Measurements from ENCODE around the gene C1orf141. TPM values are rescaled to one million over a fixed set of nuclear protein-coding genes. Genes with fewer than 3 reads are reported as not detected.

Gene C1orf141
- total RNA-seq, 1 donor from 2014 or later = not detected

DNA sequence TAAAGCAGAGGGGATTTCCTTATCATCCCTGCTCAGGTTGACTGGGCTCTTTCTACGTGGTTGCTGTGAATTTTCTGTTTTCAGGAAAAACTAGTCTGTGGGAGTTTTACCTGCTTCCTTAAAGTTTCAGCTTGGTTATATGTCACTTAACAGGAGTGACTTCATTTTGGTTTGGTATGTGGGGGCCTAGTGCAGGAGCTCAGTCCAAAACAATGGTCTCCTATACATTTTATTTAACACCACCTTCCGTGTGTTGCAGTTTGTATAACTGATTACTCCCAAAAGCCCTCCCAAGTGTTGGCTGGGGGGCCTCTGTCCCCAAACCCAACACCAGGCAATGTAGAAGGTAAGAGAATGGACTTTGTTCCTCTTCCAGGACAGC is 36.8 kb upstream of the C1orf141 start:
- no peak for ATAC-seq (ENCODE audit: low read depth)
- no peak for DNase-seq
- Mint-ChIP-seq H3K4me3 (no peak overlapping the region), H3K9me3 (no peaks in the 10 kb centered on the region), H3K4me1 (no peaks in the 10 kb centered on the region), H3K27ac (no peak overlapping the region), H3K27me3 (no peaks in the 10 kb centered on the region), H3K36me3 (ENCODE audit: low read depth) (no peaks in the 10 kb centered on the region)
- POLR2A ChIA-PET = no interaction called here
- CTCF ChIA-PET = no interaction called here
- intact Hi-C loops (cut with micrococcal nuclease) = no loop called here
- TF ChIP-seq, protein P1, sequence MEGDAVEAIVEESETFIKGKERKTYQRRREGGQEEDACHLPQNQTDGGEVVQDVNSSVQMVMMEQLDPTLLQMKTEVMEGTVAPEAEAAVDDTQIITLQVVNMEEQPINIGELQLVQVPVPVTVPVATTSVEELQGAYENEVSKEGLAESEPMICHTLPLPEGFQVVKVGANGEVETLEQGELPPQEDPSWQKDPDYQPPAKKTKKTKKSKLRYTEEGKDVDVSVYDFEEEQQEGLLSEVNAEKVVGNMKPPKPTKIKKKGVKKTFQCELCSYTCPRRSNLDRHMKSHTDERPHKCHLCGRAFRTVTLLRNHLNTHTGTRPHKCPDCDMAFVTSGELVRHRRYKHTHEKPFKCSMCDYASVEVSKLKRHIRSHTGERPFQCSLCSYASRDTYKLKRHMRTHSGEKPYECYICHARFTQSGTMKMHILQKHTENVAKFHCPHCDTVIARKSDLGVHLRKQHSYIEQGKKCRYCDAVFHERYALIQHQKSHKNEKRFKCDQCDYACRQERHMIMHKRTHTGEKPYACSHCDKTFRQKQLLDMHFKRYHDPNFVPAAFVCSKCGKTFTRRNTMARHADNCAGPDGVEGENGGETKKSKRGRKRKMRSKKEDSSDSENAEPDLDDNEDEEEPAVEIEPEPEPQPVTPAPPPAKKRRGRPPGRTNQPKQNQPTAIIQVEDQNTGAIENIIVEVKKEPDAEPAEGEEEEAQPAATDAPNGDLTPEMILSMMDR (IDR thresholded peaks at IDR 0.05) = no peak

DNA sequence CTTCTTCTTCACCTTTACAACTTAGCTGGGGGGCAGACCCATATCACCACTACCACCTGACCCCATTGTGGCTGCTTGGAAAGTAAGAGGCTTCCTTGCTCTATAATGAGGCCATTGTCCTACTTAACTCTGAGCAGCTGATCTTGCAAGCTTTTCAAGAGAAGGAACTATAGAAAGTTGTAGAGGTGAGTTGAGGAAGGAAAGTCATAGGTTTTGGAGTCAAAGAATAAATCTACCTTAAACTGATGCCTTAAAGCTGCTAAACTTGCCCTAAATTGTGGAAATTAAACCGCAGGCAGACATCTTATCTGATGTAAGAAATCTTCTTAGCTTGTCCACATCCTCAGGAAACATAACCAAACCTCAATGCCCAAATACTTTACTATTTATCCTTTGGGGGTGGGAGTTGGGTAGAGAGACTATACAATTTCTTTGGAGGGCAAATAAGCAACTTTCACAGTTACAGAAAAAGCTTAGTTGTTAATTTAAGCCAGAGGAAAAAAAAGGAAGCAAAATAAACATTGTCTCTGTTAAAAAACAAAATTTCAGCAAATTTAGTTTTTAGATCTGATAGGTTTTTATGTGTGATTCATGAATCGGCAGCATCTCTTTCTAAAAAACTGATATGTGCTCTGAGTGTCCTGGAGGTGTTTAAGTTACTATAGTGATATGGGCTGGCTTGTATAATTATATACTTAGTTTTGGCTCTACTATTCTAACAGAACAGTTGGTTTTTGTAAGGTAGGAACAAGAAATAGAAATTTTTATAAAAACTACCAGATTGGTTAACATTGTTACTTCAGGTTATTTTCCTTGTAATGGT is 36.2 kb upstream of the C1orf141 start:
- TF ChIP-seq, protein P1 (IDR thresholded peaks at IDR 0.05) = no peak
- Mint-ChIP-seq H3K9me3 (no peaks in the 10 kb centered on the region), H3K4me3 (no peak overlapping the region), H3K36me3 (ENCODE audit: low read depth) (no peaks in the 10 kb centered on the region), H3K4me1 (no peaks in the 10 kb centered on the region), H3K27me3 (no peaks in the 10 kb centered on the region), H3K27ac (no peak overlapping the region)
- POLR2A ChIA-PET = no interaction called here
- DNase-seq (no peak), ATAC-seq (ENCODE audit: low read depth) (no peak)
- CTCF ChIA-PET = no interaction called here
- intact Hi-C loops (cut with micrococcal nuclease) = no loop called here

DNA sequence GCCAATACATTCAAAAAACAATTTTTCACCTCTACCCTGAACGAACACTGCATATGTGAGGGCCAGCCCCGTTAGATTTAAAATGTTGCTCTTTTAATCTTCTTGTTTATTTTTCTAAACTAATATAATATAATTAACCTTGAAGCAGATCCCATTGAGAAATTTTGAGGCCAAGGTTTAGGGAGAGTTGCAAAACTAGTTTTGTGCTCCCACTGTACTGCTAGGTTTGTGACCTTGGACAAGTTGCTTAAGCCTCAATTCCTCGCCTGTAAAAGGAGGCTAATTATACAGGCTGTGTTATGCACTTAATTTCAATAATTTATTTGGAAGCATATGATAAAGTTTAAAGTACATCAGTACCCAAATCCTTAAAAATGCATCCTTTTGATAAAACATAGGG is 35.2 kb upstream of the C1orf141 start:
- H3K27ac Mint-ChIP-seq = no peak overlapping the region
- no peaks in the 10 kb centered on the region for H3K4me1 Mint-ChIP-seq
- H3K36me3 Mint-ChIP-seq (ENCODE audit: low read depth) = no peaks in the 10 kb centered on the region
- DNase-seq = no peak
- TF ChIP-seq, protein P1 (IDR thresholded peaks at IDR 0.05) = no peak
- H3K4me3 Mint-ChIP-seq = no peak overlapping the region
- no peak for ATAC-seq (ENCODE audit: low read depth)
- POLR2A ChIA-PET = no interaction called here
- no peaks in the 10 kb centered on the region for H3K9me3 Mint-ChIP-seq
- H3K27me3 Mint-ChIP-seq = no peaks in the 10 kb centered on the region
- intact Hi-C loops (cut with micrococcal nuclease) = no loop called here
- CTCF ChIA-PET = no interaction called here

DNA sequence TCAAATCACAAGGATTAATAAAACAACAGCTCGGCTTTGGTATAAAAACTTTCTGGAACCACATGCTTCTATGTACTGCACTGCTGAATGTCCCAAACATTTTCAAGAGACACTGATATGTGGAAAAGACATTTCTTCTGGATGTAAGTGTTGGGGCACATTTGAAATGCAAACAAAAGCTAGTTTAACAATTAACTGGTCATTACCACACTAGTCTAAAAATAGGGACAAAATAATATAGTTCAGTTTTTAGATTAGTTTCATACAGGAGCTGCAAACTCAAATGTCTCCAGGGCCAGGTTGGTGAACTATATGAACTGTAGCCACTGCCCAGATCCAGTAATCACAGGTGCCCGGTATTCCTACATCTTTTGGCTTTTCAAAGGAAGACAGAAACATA is 34.7 kb upstream of the C1orf141 start:
- CTCF ChIA-PET = no interaction called here

DNA sequence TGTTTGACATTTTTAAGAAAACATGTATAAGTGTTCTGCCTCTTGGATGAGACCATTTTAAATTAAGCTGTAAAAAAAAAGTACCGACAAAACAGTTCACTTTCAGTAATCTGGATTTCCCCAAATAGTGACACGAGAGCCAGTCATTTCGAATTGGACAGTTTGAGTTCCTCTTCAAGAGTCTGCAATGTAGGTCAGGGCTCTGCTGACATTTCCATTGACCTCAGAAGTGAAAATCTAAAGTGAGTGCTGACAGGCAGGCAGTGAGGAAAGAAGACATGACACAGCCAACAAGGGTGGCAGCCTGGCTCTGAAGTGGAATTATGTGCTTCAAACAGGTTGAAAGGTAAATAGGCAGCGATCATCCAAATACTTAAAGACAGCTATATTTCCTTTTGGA is 31.4 kb upstream of the C1orf141 start, which contains the start of gene IL23R:
Gene IL23R (plus strand): TSS at position 259 of the 400 bp plus-strand sequence. CDS start 1,667 bp downstream, outside the sequence.
- intact Hi-C loops (cut with micrococcal nuclease) = no loop called here
- no peaks in the 10 kb centered on the region for H3K9me3 Mint-ChIP-seq
- TF ChIP-seq, protein P1 (IDR thresholded peaks at IDR 0.05) = no peak
- no peaks in the 10 kb centered on the region for H3K36me3 Mint-ChIP-seq (ENCODE audit: low read depth)
- H3K27ac Mint-ChIP-seq = no peak within 1 kb of the TSS
- DNase-seq = no peak
- H3K27me3 Mint-ChIP-seq = no peaks in the 10 kb centered on the region
- H3K4me3 Mint-ChIP-seq = no peak within 1 kb of the TSS
- ChIA-PET POLR2A (no interaction called here), CTCF (interaction anchor here (0.9 kb wide), 1 partner anchor 18 kb away, joined by 3 read pairs; no protein-coding TSS in a partner anchor)
- peak; percentile 31 for ATAC-seq (ENCODE audit: low read depth)
- no peaks in the 10 kb centered on the region for H3K4me1 Mint-ChIP-seq

More for the DNA sequence above, 34.7 kb upstream of the C1orf141 start:
- Mint-ChIP-seq H3K4me3 (no peak overlapping the region), H3K36me3 (ENCODE audit: low read depth) (no peaks in the 10 kb centered on the region), H3K9me3 (no peaks in the 10 kb centered on the region), H3K27ac (no peak overlapping the region), H3K4me1 (no peaks in the 10 kb centered on the region), H3K27me3 (no peaks in the 10 kb centered on the region)
- POLR2A ChIA-PET = no interaction called here
- intact Hi-C loops (cut with micrococcal nuclease) = no loop called here
- ATAC-seq (ENCODE audit: low read depth) (no peak), DNase-seq (no peak)
- TF ChIP-seq, protein P1 (IDR thresholded peaks at IDR 0.05) = no peak
